H9 (cell line): ENCODE measurements around the gene TGFBI. TPM values are rescaled to one million over a fixed set of nuclear protein-coding genes. Genes with fewer than 3 reads are reported as not detected.

ENCODE experiments used
- DNase-seq: peaks from one replicate; pipeline ENCODE4 v3.0.0-alpha.2; 2017
- H2AFZ ChIP-seq: one replicate; pipeline ENCODE4 v1.6.1; 2013; ENCODE audit warnings: mild to moderate bottlenecking, low read length, control low read depth, moderate library complexity
- H2AK5ac ChIP-seq: 2 replicates; pipeline ENCODE4 v1.6.1; 2013; ENCODE audit warnings: low read length, control low read depth, mixed read lengths; ENCODE audit not compliant: insufficient read length
- H2BK120ac ChIP-seq: one replicate; pipeline ENCODE4 v1.6.1; 2013; ENCODE audit warnings: low read depth, mild to moderate bottlenecking, low read length, control low read depth, inconsistent platforms; ENCODE audit not compliant: poor library complexity, severe bottlenecking
- H2BK12ac ChIP-seq: 2 replicates; pipeline ENCODE4 v1.6.1; 2013; ENCODE audit warnings: low read length, control low read depth, mixed read lengths, low read depth; ENCODE audit not compliant: insufficient read length
- H2BK15ac ChIP-seq: 2 replicates; pipeline ENCODE4 v1.6.1; 2013; ENCODE audit warnings: low read depth, low read length, control low read depth
- H2BK20ac ChIP-seq: one replicate; pipeline ENCODE4 v1.6.1; 2013; ENCODE audit warnings: low read depth, mild to moderate bottlenecking, low read length, control low read depth, inconsistent platforms; ENCODE audit not compliant: poor library complexity, severe bottlenecking
- H2BK5ac ChIP-seq: 2 replicates; pipeline ENCODE4 v1.6.1; 2013; ENCODE audit warnings: low read length, control low read depth, mixed read lengths; ENCODE audit not compliant: insufficient read length
- H3K14ac ChIP-seq: 2 replicates; pipeline ENCODE4 v1.6.1; 2013; ENCODE audit warnings: low read length, control low read depth; ENCODE audit not compliant: insufficient read depth
- H3K18ac ChIP-seq: 2 replicates; pipeline ENCODE4 v1.6.1; 2013; ENCODE audit warnings: low read depth, mild to moderate bottlenecking, mixed read lengths, low read length, control low read depth; ENCODE audit not compliant: insufficient read length
- H3K23ac ChIP-seq: 2 replicates; pipeline ENCODE4 v1.6.1; 2013; ENCODE audit warnings: low read length, control low read depth, mixed read lengths, low read depth; ENCODE audit not compliant: insufficient read length
- H3K23me2 ChIP-seq: 2 replicates; pipeline ENCODE4 v1.6.1; 2013; ENCODE audit warnings: low read depth, mild to moderate bottlenecking, mixed read lengths, low read length, control low read depth; ENCODE audit not compliant: insufficient read length, poor library complexity, severe bottlenecking
- H3K27ac ChIP-seq: 2 replicates; pipeline ENCODE4 v1.5.1; 2013; ENCODE audit warnings: low read length, control low read depth, mixed read lengths, low read depth; ENCODE audit not compliant: insufficient read length
- H3K27me3 ChIP-seq: 2 replicates; pipeline ENCODE4 v1.6.1; 2013; ENCODE audit warnings: low read length, control low read depth, inconsistent platforms; ENCODE audit not compliant: insufficient read depth
- H3K4ac ChIP-seq: 2 replicates; pipeline ENCODE4 v1.6.1; 2013; ENCODE audit warnings: low read depth, mild to moderate bottlenecking, control low read depth, inconsistent platforms, low read length, moderate library complexity
- H3K4me1 ChIP-seq: 2 replicates; pipeline ENCODE4 v1.6.1; 2013; ENCODE audit warnings: low read length, control low read depth, inconsistent platforms; ENCODE audit not compliant: insufficient read depth
- H3K4me2 ChIP-seq: 2 replicates; pipeline ENCODE4 v1.6.1; 2013; ENCODE audit warnings: low read length, control low read depth, mixed read lengths; ENCODE audit not compliant: insufficient read length, insufficient read depth
- H3K56ac ChIP-seq: 2 replicates; pipeline ENCODE4 v1.6.1; 2013; ENCODE audit warnings: low read depth, mild to moderate bottlenecking, mixed read lengths, low read length, control low read depth; ENCODE audit not compliant: insufficient read length
- H3K79me1 ChIP-seq: 2 replicates; pipeline ENCODE4 v1.6.1; 2013; ENCODE audit warnings: low read depth, mild to moderate bottlenecking, moderate library complexity, low read length, control low read depth, inconsistent platforms; ENCODE audit not compliant: insufficient read depth, poor library complexity, severe bottlenecking
- H3K79me2 ChIP-seq: 2 replicates; pipeline ENCODE4 v1.6.1; 2013; ENCODE audit warnings: low read length, control low read depth, inconsistent platforms; ENCODE audit not compliant: insufficient read depth
- H3K9ac ChIP-seq: 2 replicates; pipeline ENCODE4 v1.6.1; 2013; ENCODE audit warnings: low read length, control low read depth, mixed read lengths; ENCODE audit not compliant: insufficient read length; ENCODE audit errors: extremely low read depth
- H3K9me3 ChIP-seq: one replicate; pipeline ENCODE4 v1.6.1; 2013; ENCODE audit warnings: low read depth, low read length, inconsistent platforms; ENCODE audit not compliant: control insufficient read depth
- H3T11ph ChIP-seq: one replicate; pipeline ENCODE4 v1.6.1; 2013; ENCODE audit warnings: mild to moderate bottlenecking, low read length, control low read depth, inconsistent platforms
- H4K20me1 ChIP-seq: one replicate; pipeline ENCODE4 v1.6.1; 2013; ENCODE audit not compliant: control insufficient read depth, insufficient read length, insufficient read depth
- H4K5ac ChIP-seq: 2 replicates; pipeline ENCODE4 v1.6.1; 2013; ENCODE audit warnings: low read depth, mild to moderate bottlenecking, mixed read lengths, low read length, control low read depth; ENCODE audit not compliant: insufficient read length
- H4K8ac ChIP-seq: replicated peaks from 2 replicates; pipeline ENCODE4 v1.6.1; 2013; ENCODE audit warnings: low read length, control low read depth, mixed read lengths, low read depth; ENCODE audit not compliant: insufficient read length
- H4K91ac ChIP-seq: 2 replicates; pipeline ENCODE4 v1.6.1; 2013; ENCODE audit warnings: low read depth, mild to moderate bottlenecking, moderate library complexity, mixed read lengths, low read length, control low read depth; ENCODE audit not compliant: insufficient read length
- H3K27ac Mint-ChIP-seq, 3 experiments: 2 replicates in 2 of 3; 3 replicates in 1 of 3; pipeline ENCODE4 v1.8.0; 2020 to 2021; ENCODE audit warnings: mixed read lengths in 3 of 3, mild to moderate bottlenecking in 1 of 3, moderate library complexity in 1 of 3
- H3K27me3 Mint-ChIP-seq: 2 replicates; pipeline ENCODE4 v1.8.0; 2021; ENCODE audit warnings: low read depth, mild to moderate bottlenecking, moderate library complexity, mixed read lengths
- H3K36me3 Mint-ChIP-seq, 3 experiments: 2 replicates in 2 of 3; 3 replicates in 1 of 3; pipeline ENCODE4 v1.8.0; 2020 to 2021; ENCODE audit warnings: low read depth in 3 of 3, mixed read lengths in 3 of 3; ENCODE audit not compliant: insufficient read depth in 1 of 3
- H3K4me1 Mint-ChIP-seq, 2 experiments: 2 replicates each; pipeline ENCODE4 v1.8.0; 2020; ENCODE audit warnings: mixed read lengths in 2 of 2
- H3K4me3 Mint-ChIP-seq, 2 experiments: 2 replicates in 1 of 2; 3 replicates in 1 of 2; pipeline ENCODE4 v1.8.0; 2020 to 2021; ENCODE audit warnings: mild to moderate bottlenecking in 2 of 2, mixed read lengths in 2 of 2, moderate library complexity in 1 of 2
- H3K9me3 Mint-ChIP-seq, 2 experiments: 2 replicates in 1 of 2; 3 replicates in 1 of 2; pipeline ENCODE4 v1.8.0; 2020; ENCODE audit warnings: mild to moderate bottlenecking in 2 of 2, mixed read lengths in 2 of 2, moderate library complexity in 1 of 2
- WGBS: extraction: QIAGEN DNeasy Blood & Tissue Kit; methylation state at CpG from one replicate; pipeline ENCODE4 v1.1.7; 2013; ENCODE audit warnings: missing lambda C conversion rate, low lambda C conversion rate, mixed read lengths; ENCODE audit not compliant: insufficient read length; ENCODE audit errors: extremely low coverage; 5-methylcytosine and 5-hydroxymethylcytosine counted together
- total RNA-seq: library from RNA; stranded (reverse); gene quantifications from 2 replicates; pipeline ENCODE4 v1.2.1, GENCODE V29; 2021
- TF ChIP-seq, protein P1 (sequence below): fragments of 200-600 bp; sonication (generic); conservative IDR thresholded peaks from 3 replicates; pipeline ENCODE4 v1.8.0; 2021; ENCODE audit warnings: antibody characterized with exemption, mild to moderate bottlenecking

The TGFBI gene
- total RNA-seq, 1 experiment from 2014 or later, result 4.7 TPM

DNA sequence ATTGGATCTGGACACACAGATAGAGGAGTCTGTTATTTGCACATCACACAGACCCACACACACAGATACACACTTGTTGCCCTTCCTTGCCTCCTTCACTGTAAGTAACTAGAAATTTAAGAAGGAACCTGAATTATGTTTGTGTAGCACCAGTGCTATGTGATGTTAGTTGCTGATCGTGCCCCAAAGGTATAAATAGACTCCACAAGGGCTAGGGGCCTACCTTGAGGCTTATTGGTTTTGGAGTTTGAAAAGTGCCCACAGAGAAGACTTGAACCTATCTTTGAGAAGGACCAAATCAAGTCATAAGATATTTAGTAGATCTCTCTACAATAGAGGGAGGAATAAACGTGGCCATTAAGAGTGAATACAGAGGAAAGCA lies 8.8 kb upstream of the TGFBI start:
- DNase-seq, result no peak
- no peak overlapping the region for H2BK15ac ChIP-seq
- Mint-ChIP-seq H3K9me3 (no peaks in the 10 kb centered on the region), H3K36me3 (no peaks in the 10 kb centered on the region), H3K27me3 (peaks cover 31% of the 10 kb centered on the region), H3K4me1 (peaks cover 0 to 2% of the 10 kb centered on the region in 2 experiments; a peak in 2 of 4 replicates), H3K4me3 (no peak overlapping the region), H3K27ac (no peak overlapping the region)
- H3K4me1 ChIP-seq, result no peaks in the 10 kb centered on the region
- WGBS, result no CpG with 5 or more reads among the region's 2 CpGs
- no peak overlapping the region for H4K5ac ChIP-seq
- H3K27ac ChIP-seq, result no peak overlapping the region
- H3K56ac ChIP-seq, result no peak overlapping the region
- no peak overlapping the region for H2BK120ac ChIP-seq
- H4K8ac ChIP-seq, result no peak overlapping the region
- no peak overlapping the region for H4K91ac ChIP-seq
- no peaks in the 10 kb centered on the region for H3K9me3 ChIP-seq
- H3T11ph ChIP-seq, result no peak overlapping the region
- TF ChIP-seq, protein P1, sequence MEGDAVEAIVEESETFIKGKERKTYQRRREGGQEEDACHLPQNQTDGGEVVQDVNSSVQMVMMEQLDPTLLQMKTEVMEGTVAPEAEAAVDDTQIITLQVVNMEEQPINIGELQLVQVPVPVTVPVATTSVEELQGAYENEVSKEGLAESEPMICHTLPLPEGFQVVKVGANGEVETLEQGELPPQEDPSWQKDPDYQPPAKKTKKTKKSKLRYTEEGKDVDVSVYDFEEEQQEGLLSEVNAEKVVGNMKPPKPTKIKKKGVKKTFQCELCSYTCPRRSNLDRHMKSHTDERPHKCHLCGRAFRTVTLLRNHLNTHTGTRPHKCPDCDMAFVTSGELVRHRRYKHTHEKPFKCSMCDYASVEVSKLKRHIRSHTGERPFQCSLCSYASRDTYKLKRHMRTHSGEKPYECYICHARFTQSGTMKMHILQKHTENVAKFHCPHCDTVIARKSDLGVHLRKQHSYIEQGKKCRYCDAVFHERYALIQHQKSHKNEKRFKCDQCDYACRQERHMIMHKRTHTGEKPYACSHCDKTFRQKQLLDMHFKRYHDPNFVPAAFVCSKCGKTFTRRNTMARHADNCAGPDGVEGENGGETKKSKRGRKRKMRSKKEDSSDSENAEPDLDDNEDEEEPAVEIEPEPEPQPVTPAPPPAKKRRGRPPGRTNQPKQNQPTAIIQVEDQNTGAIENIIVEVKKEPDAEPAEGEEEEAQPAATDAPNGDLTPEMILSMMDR, result no peak
- no peak overlapping the region for H3K18ac ChIP-seq
- no peak overlapping the region for H3K23ac ChIP-seq
- H3K14ac ChIP-seq, result no peak overlapping the region
- H3K79me1 ChIP-seq, result no peaks in the 10 kb centered on the region
- no peak overlapping the region for H3K4ac ChIP-seq
- H3K23me2 ChIP-seq, result no peaks in the 10 kb centered on the region
- H3K4me2 ChIP-seq, result no peak overlapping the region
- no peak overlapping the region for H2BK12ac ChIP-seq
- no peaks in the 10 kb centered on the region; the same call in 1 of the 2 replicates for H3K27me3 ChIP-seq
- no peaks in the 10 kb centered on the region for H3K79me2 ChIP-seq
- no peaks in the 10 kb centered on the region for H4K20me1 ChIP-seq
- no peak overlapping the region for H2AFZ ChIP-seq
- H3K9ac ChIP-seq, result no peak overlapping the region
- H2AK5ac ChIP-seq, result no peak overlapping the region
- no peak overlapping the region for H2BK20ac ChIP-seq
- H2BK5ac ChIP-seq, result no peak overlapping the region
